Ishikawa (cell line): ENCODE measurements around the gene RAPGEF6.

ENCODE experiments used
- CEBPB ChIP-seq: IDR thresholded peaks from 2 replicates; pipeline ENCODE4 v1.6.1; 2012
- CREB1 ChIP-seq: IDR thresholded peaks from 2 replicates; pipeline ENCODE4 v1.6.1; 2012; ENCODE audit warnings: low read depth
- EGR1 ChIP-seq: IDR thresholded peaks from 2 replicates; pipeline ENCODE4 v1.6.1; 2012
- EP300 ChIP-seq: IDR thresholded peaks from 2 replicates; pipeline ENCODE4 v1.6.1; 2012; ENCODE audit warnings: borderline replicate concordance
- FOXM1 ChIP-seq: IDR thresholded peaks from 2 replicates; pipeline ENCODE4 v1.6.1; 2012; ENCODE audit warnings: low read depth, borderline replicate concordance
- NFIC ChIP-seq: IDR thresholded peaks from 2 replicates; pipeline ENCODE4 v1.6.1; 2012
- RAD21 ChIP-seq: IDR thresholded peaks from 2 replicates; pipeline ENCODE4 v1.6.1; 2012; ENCODE audit warnings: low read depth
- TAF1 ChIP-seq: IDR thresholded peaks from 2 replicates; pipeline ENCODE4 v1.6.1; 2012; ENCODE audit warnings: low read depth, mild to moderate bottlenecking
- TCF12 ChIP-seq: IDR thresholded peaks from 2 replicates; pipeline ENCODE4 v1.6.1; 2012; ENCODE audit warnings: low read depth
- TEAD4 ChIP-seq: IDR thresholded peaks from 2 replicates; pipeline ENCODE4 v1.6.1; 2012
- YY1 ChIP-seq: IDR thresholded peaks from 2 replicates; pipeline ENCODE4 v1.6.1; 2012; ENCODE audit warnings: low read depth
- ZBTB7A ChIP-seq: IDR thresholded peaks from 2 replicates; pipeline ENCODE4 v1.6.1; 2012; ENCODE audit warnings: low read depth
- TF ChIP-seq, protein P1 (sequence below): IDR thresholded peaks from 2 replicates; pipeline ENCODE4 v1.6.1; 2012
- TF ChIP-seq, protein P2 (sequence below): IDR thresholded peaks from 2 replicates; pipeline ENCODE4 v1.6.1; 2012
- TF ChIP-seq, protein P3 (sequence below): IDR thresholded peaks from 2 replicates; pipeline ENCODE4 v1.6.1; 2012; ENCODE audit warnings: low read depth, mild to moderate bottlenecking

RAPGEF6 gene

GRCh38 chr5:131634996-131635683 is at the start of gene RAPGEF6:
TSS of gene RAPGEF6 (minus strand) at chr5:131635229. CDS start at chr5:131635030, 199 bp downstream.
- TF ChIP-seq, protein P1, sequence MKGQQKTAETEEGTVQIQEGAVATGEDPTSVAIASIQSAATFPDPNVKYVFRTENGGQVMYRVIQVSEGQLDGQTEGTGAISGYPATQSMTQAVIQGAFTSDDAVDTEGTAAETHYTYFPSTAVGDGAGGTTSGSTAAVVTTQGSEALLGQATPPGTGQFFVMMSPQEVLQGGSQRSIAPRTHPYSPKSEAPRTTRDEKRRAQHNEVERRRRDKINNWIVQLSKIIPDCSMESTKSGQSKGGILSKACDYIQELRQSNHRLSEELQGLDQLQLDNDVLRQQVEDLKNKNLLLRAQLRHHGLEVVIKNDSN: peak; percentile 91
- no peak; the same call in 1 of the 2 replicates for TF ChIP-seq TEAD4
- TF ChIP-seq FOXM1: peak; percentile 61; the same call in 1 of the 2 replicates
- TF ChIP-seq CEBPB: no peak; the same call in 1 of the 2 replicates
- TF ChIP-seq NFIC: no peak
- TF ChIP-seq, protein P2, sequence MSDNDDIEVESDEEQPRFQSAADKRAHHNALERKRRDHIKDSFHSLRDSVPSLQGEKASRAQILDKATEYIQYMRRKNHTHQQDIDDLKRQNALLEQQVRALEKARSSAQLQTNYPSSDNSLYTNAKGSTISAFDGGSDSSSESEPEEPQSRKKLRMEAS: peak; percentile 88
- no peak for TF ChIP-seq RAD21
- TF ChIP-seq EP300: 0 out of 2 replicates have a peak, but pooled peaks have one; percentile 12
- TF ChIP-seq TCF12: peak; percentile 55
- no peak for TF ChIP-seq ZBTB7A
- TF ChIP-seq CREB1: peak; percentile 46
- TF ChIP-seq EGR1: peak; percentile 97
- TF ChIP-seq, protein P3, sequence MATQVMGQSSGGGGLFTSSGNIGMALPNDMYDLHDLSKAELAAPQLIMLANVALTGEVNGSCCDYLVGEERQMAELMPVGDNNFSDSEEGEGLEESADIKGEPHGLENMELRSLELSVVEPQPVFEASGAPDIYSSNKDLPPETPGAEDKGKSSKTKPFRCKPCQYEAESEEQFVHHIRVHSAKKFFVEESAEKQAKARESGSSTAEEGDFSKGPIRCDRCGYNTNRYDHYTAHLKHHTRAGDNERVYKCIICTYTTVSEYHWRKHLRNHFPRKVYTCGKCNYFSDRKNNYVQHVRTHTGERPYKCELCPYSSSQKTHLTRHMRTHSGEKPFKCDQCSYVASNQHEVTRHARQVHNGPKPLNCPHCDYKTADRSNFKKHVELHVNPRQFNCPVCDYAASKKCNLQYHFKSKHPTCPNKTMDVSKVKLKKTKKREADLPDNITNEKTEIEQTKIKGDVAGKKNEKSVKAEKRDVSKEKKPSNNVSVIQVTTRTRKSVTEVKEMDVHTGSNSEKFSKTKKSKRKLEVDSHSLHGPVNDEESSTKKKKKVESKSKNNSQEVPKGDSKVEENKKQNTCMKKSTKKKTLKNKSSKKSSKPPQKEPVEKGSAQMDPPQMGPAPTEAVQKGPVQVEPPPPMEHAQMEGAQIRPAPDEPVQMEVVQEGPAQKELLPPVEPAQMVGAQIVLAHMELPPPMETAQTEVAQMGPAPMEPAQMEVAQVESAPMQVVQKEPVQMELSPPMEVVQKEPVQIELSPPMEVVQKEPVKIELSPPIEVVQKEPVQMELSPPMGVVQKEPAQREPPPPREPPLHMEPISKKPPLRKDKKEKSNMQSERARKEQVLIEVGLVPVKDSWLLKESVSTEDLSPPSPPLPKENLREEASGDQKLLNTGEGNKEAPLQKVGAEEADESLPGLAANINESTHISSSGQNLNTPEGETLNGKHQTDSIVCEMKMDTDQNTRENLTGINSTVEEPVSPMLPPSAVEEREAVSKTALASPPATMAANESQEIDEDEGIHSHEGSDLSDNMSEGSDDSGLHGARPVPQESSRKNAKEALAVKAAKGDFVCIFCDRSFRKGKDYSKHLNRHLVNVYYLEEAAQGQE: no peak
- peak; percentile 81 for TF ChIP-seq YY1
- peak; percentile 81 for TF ChIP-seq TAF1

DNA sequence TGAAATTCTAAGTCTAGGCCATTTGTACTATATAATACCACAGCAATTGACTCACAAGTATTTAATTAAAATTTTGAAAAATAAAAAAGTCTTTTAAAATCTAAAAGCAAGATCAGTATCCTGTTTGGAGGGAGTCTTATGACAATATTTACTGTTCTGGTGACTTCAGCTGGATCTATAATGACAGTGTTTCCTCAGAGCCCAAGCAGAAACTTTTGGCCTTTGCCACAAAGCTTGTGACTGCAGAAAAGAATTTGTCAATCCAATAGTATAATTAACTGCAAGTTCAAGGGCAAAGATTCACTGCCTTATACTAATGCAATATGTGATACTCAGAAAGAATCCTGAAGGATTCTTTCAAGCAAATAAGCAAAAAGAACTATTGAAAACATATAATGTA is 49.6 kb upstream of the RAPGEF6 start:
- no peak for TF ChIP-seq RAD21
- no peak for TF ChIP-seq EGR1
- TF ChIP-seq CEBPB: no peak
- TF ChIP-seq, protein P2: no peak
- TF ChIP-seq, protein P1: no peak
- no peak for TF ChIP-seq TEAD4
- TF ChIP-seq YY1: no peak
- TF ChIP-seq NFIC: no peak

- no peak for TF ChIP-seq ZBTB7A
- TF ChIP-seq TCF12: no peak
- TF ChIP-seq EP300: no peak
- TF ChIP-seq, protein P3: no peak
- TF ChIP-seq CREB1: no peak
- no peak for TF ChIP-seq TAF1
- no peak for TF ChIP-seq YY1
- no peak for TF ChIP-seq FOXM1
- TF ChIP-seq NFIC: no peak
- TF ChIP-seq TEAD4: no peak
- no peak for TF ChIP-seq EGR1
- no peak for TF ChIP-seq CEBPB
- TF ChIP-seq, protein P1: no peak
Observed at GRCh38 chr5:131684051-131684450, 49.0 kb upstream of the RAPGEF6 start.

DNA sequence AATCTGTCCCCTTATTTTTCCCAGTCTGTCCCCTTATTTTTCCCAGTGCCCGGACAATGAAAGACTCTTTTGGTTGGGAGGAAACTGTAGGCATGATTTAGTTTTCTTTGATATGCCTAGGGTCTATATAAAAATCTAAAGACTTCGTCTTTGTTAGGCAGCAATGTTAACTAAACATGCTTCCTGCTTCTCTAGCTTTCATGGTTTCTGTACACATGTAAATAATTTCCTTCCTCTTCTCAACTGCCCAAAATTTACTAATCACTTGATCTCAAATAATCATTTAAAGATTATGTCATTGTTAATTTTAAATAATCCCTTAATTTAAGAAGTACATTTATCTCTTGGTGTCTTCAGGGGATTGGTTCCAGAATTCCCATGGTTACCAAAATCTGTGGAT is 47.8 kb upstream of the RAPGEF6 start:
- TF ChIP-seq, protein P1: no peak
- TF ChIP-seq EGR1 (no peak), NFIC (no peak), YY1 (no peak), TAF1 (no peak), CREB1 (no peak), FOXM1 (no peak), CEBPB (no peak), ZBTB7A (no peak), TCF12 (no peak), EP300 (no peak), TEAD4 (no peak), RAD21 (no peak)
- TF ChIP-seq, protein P2: no peak
- TF ChIP-seq, protein P3: no peak
